Measurements from ENCODE around the gene CDK6.
A peak's percentile ranks its signal among the peaks of the same experiment; 100 is the strongest.

CDK6 gene

GRCh38 chr7:92754919-92755581, 81.3 kb downstream of the CDK6 start:
- no peak overlapping the region for H3K4me3 ChIP-seq (ENCODE audit: low read length)
- DNase-seq (ENCODE audit: low read depth), result no peak

DNA sequence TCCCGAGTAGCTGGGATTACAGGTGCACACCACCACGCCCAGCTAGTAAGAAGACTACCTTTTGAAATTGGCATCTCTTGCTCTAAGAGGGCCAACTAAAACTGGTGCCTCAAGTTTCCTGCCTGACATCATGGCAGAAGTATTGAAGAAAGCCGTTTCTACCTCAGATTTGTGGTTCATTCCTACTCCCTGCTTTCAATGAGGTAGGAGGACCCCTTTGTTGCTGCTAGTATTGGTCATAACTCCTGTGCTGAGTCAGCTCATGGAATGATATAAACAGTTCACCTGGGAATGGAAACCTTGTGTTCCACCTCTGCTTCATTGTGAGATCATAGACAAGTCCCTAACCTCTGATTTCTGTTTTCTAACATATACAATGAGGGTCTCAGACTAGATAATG, 82.8 kb downstream of the CDK6 start:
- H3K4me3 ChIP-seq (ENCODE audit: low read length), result no peak overlapping the region
- TF ChIP-seq, protein P1, sequence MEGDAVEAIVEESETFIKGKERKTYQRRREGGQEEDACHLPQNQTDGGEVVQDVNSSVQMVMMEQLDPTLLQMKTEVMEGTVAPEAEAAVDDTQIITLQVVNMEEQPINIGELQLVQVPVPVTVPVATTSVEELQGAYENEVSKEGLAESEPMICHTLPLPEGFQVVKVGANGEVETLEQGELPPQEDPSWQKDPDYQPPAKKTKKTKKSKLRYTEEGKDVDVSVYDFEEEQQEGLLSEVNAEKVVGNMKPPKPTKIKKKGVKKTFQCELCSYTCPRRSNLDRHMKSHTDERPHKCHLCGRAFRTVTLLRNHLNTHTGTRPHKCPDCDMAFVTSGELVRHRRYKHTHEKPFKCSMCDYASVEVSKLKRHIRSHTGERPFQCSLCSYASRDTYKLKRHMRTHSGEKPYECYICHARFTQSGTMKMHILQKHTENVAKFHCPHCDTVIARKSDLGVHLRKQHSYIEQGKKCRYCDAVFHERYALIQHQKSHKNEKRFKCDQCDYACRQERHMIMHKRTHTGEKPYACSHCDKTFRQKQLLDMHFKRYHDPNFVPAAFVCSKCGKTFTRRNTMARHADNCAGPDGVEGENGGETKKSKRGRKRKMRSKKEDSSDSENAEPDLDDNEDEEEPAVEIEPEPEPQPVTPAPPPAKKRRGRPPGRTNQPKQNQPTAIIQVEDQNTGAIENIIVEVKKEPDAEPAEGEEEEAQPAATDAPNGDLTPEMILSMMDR (IDR thresholded peaks at IDR 0.05; ENCODE audit: insufficient read depth, low read depth, low read length, missing control alignments), result no peak
- peak; percentile 82 for DNase-seq (ENCODE audit: low read depth)

More at GRCh38 chr7:92754919-92755581, 81.3 kb downstream of the CDK6 start:
- TF ChIP-seq, protein P1 (IDR thresholded peaks at IDR 0.05; ENCODE audit: insufficient read depth, low read depth, low read length, missing control alignments), result no peak

DNA sequence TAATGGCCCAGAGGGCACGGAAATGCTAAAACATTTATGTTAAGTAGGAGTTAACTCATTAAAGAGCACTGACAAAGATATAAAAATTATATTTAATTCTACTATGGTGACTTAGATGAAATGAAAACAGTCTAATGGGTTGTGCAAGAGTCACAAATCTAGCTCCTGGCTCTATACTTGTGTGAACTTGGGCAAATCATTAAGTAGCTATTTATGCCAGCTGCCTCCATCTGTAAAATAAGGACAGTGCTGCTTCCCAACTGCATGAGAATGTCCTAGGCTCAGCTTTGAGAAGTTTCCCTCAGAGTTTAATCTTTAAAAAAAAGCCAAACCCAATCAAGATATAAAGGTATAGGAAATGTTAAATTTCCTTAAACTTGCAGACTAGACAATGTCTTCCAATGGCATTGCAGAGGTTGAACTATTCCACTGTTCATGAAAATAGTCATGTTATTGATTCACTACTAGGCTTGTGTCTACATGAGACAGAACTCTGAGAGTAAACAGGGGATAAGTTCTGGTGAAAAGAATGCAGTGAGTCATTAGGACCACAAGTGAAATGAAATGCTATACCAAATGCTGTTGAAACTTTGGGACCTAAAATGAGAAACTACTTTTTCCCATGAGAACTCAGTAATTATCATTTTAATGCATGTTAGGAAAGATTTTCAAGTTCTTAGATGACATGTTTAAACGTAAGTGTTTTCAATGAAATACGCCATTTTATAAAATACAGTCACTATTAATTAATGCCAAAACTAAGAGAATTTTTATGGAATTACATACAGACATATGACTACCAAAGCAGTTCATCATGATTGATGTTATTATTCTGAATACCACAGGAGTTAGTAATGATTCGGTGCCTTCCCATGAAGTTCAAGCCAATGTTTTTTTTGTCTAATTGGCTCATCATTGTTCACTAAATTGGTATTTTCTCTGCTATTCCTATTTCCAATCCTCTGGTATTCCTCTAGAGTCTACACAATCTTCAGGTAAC, 84.2 kb downstream of the CDK6 start:
- peak; percentile 92 for DNase-seq (ENCODE audit: low read depth)
- TF ChIP-seq, protein P1 (IDR thresholded peaks at IDR 0.05; ENCODE audit: insufficient read depth, low read depth, low read length, missing control alignments), result no peak

DNA sequence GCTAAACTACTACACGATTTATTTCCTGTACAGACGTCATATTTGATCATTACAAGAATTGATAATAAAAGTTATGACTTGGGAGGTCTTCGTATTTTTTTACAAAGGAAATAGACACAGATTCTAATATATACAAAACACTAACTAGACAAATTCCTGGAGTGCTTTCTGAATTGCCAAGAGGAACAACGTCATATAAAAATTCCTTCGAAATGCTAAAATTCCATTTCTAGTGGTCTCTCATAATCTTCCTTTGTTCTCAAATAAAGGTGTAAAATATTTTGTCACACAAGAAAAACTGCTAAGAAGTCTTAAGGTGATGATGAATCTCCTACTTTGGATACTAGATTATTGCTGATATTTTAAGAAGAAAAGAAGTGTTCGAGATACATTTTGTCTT, 85.4 kb downstream of the CDK6 start:
- TF ChIP-seq, protein P1 (IDR thresholded peaks at IDR 0.05; ENCODE audit: insufficient read depth, low read depth, low read length, missing control alignments), result no peak
- no peak for DNase-seq (ENCODE audit: low read depth)
- H3K4me3 ChIP-seq (ENCODE audit: low read length), result no peak overlapping the region

More for the DNA sequence above, 84.2 kb downstream of the CDK6 start:
- no peak overlapping the region for H3K4me3 ChIP-seq (ENCODE audit: low read length)

DNA sequence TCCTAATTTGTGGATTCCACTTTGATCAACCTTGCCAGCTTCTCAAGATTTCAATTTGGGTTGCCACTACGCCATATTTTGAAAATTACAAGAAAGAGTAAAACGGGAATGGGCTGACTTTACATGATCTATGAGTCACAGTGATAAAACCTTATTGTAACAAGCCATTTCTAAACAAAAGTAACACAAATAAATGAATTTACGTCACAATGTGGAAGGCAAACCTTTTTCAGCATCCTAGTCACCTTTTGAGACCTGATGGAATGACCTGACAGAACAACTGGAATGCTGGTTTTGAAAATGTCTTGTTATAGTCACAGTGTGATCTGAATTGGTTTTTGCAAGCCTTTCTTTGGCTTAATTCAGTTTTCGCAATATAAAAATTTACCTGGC, 85.9 kb downstream of the CDK6 start:
- H3K4me3 ChIP-seq (ENCODE audit: low read length), result no peak overlapping the region
- no peak for DNase-seq (ENCODE audit: low read depth)
- TF ChIP-seq, protein P1 (IDR thresholded peaks at IDR 0.05; ENCODE audit: insufficient read depth, low read depth, low read length, missing control alignments), result no peak

- DNase-seq (ENCODE audit: low read depth), result no peak
- H3K4me3 ChIP-seq (ENCODE audit: low read length), result no peak overlapping the region
- TF ChIP-seq, protein P1 (IDR thresholded peaks at IDR 0.05; ENCODE audit: insufficient read depth, low read depth, low read length, missing control alignments), result no peak
Measured at GRCh38 chr7:92749832-92750446, 86.4 kb downstream of the CDK6 start.

Measured in epithelial cell of esophagus (primary cell).